Stomach (tissue), 4 donors: ENCODE measurements around the gene TNS1.

ENCODE experiments used
- CTCF ChIP-seq, 7 experiments: fragments of 450-650 bp in 4 of 7; fragments of 200-600 bp in 3 of 7; sonication (generic) in 3 of 7; IDR thresholded peaks; one replicate each; pipeline ENCODE4 v1.5.1; 2016 to 2019; ENCODE audit warnings: antibody characterized with exemption in 7 of 7, control low read depth in 2 of 7, mild to moderate bottlenecking in 1 of 7
- POLR2A ChIP-seq, 4 donors: fragments of 450-650 bp; IDR thresholded peaks; one replicate each; pipeline ENCODE4 v1.6.1; 2016; ENCODE audit warnings: antibody characterized with exemption in 4 of 4, control low read depth in 2 of 4, mild to moderate bottlenecking in 1 of 4, moderate library complexity in 1 of 4

GRCh38 chr2:217839073-217839749 is 163.6 kb downstream of the TNS1 start:
- no peak for TF ChIP-seq CTCF (IDR thresholded peaks at IDR 0.05)
- no peak for TF ChIP-seq POLR2A (IDR thresholded peaks at IDR 0.05)
